K562 (cell line): ENCODE results near the gene CNRIP1. TPM values are rescaled to one million over a fixed set of nuclear protein-coding genes. Genes with fewer than 3 reads are reported as not detected.

Experiments used
- ARID3A ChIP-seq: IDR thresholded peaks from 2 replicates; pipeline ENCODE4 v1.6.1; 2012; ENCODE audit warnings: low read depth, low read length, improper control_type of control experiment, borderline replicate concordance
- CEBPG ChIP-seq, 3 experiments: fragments of 200-800 bp in 1 of 3; sonication (Bioruptor generic) in 1 of 3; sonication (generic) in 1 of 3; formaldehyde crosslinking in 1 of 3; IDR thresholded peaks in 2 of 3; conservative IDR thresholded peaks in 1 of 3; 2 replicates each; pipeline versions ENCODE4 v1.6.1 to v1.8.0; 2016 to 2022; ENCODE audit warnings: missing compliant biosample characterization in 2 of 3, missing genetic modification characterization in 2 of 3, mild to moderate bottlenecking in 1 of 3, missing genetic modification reagents in 1 of 3
- KAT2B ChIP-seq: IDR thresholded peaks from one replicate; pipeline ENCODE4 v1.6.1; 2012; ENCODE audit warnings: low read depth, mild to moderate bottlenecking, control low read depth, inconsistent platforms, low read length, moderate library complexity
- PML ChIP-seq: IDR thresholded peaks from 2 replicates; pipeline ENCODE4 v1.6.1; 2012; ENCODE audit warnings: low read length, inconsistent platforms
- SFPQ ChIP-seq: fragments of 200-400 bp; formaldehyde crosslinking; IDR thresholded peaks from 2 replicates; pipeline ENCODE4 v1.6.1; 2017; ENCODE audit warnings: mild to moderate bottlenecking, low read depth, low read length, moderate library complexity
- SRF ChIP-seq, 2 experiments: fragments of 250-450, 450-650 bp in 1 of 2; sonication (Bioruptor Pico) in 1 of 2; sonication (generic) in 1 of 2; formaldehyde crosslinking; IDR thresholded peaks; 2 replicates each; pipeline versions ENCODE4 v1.5.0 to v1.5.1; 2020 to 2022; ENCODE audit warnings: mild to moderate bottlenecking in 1 of 2, missing genetic modification reagents in 1 of 2
- ZNF512 ChIP-seq: IDR thresholded peaks from 2 replicates; pipeline ENCODE4 v1.6.1; 2016; ENCODE audit warnings: missing genetic modification characterization, missing compliant biosample characterization
- ZNF77 ChIP-seq: fragments of 250-450 bp; sonication (Bioruptor Pico); IDR thresholded peaks from 2 replicates; pipeline ENCODE4 v1.5.0; 2020
- polyA plus RNA-seq, 8 experiments: library from polyadenylated mRNA; depleted of rRNA in 4 of 8; stranded (reverse) in 5 of 8; unstranded in 3 of 8; fragments of >200 nt; fragmentation: Nextera tagmentation in 2 of 8; fragmentation: Illumina TruSeq in 1 of 8; extraction: Ambion mirVana in 2 of 8; extraction: Trizol in 1 of 8; gene quantifications; 2 replicates each; pipeline versions ENCODE4 v1.2.1 to v1.2.3, GENCODE V29; 2011 to 2014; ENCODE audit warnings: inconsistent platforms in 1 of 8, missing spikeins in 1 of 8
- total RNA-seq, 7 experiments: library from RNA; depleted of rRNA in 6 of 7; stranded (reverse); fragments of >200 nt in 6 of 7; fragmentation: Illumina TruSeq in 2 of 7; extraction: Trizol in 2 of 7; gene quantifications; 2 replicates each; pipeline versions ENCODE4 v1.2.1 to v1.2.3, GENCODE V29; 2011 to 2021; ENCODE audit warnings: low replicate concordance in 1 of 7
- TF ChIP-seq, protein P1 (sequence below): fragments of 250-450 bp; sonication (Bioruptor Pico); IDR thresholded peaks from 2 replicates; pipeline ENCODE4 v1.4.0; 2020; ENCODE audit warnings: mild to moderate bottlenecking, moderate library complexity, borderline replicate concordance

Gene CNRIP1
- total and polyA plus RNA-seq, 9 of the 15 experiments (the other 6 are each of a cell fraction or from before 2014, with no cell fraction given) = 0.59 to 2.1 (median 1.5) TPM

GRCh38 chr2:68251187-68251854, 68.4 kb downstream of the CNRIP1 start (continued):
- TF ChIP-seq ZNF512 (tag) = no peak
- TF ChIP-seq ZNF77 (CRISPR knock-in tag) = no peak
- peak; percentile 26; the same call in 1 of the 2 replicates for TF ChIP-seq PML
- no peak for TF ChIP-seq SRF (CRISPR knock-in tag; IDR thresholded peaks at IDR 0.05)
- TF ChIP-seq, protein P1, sequence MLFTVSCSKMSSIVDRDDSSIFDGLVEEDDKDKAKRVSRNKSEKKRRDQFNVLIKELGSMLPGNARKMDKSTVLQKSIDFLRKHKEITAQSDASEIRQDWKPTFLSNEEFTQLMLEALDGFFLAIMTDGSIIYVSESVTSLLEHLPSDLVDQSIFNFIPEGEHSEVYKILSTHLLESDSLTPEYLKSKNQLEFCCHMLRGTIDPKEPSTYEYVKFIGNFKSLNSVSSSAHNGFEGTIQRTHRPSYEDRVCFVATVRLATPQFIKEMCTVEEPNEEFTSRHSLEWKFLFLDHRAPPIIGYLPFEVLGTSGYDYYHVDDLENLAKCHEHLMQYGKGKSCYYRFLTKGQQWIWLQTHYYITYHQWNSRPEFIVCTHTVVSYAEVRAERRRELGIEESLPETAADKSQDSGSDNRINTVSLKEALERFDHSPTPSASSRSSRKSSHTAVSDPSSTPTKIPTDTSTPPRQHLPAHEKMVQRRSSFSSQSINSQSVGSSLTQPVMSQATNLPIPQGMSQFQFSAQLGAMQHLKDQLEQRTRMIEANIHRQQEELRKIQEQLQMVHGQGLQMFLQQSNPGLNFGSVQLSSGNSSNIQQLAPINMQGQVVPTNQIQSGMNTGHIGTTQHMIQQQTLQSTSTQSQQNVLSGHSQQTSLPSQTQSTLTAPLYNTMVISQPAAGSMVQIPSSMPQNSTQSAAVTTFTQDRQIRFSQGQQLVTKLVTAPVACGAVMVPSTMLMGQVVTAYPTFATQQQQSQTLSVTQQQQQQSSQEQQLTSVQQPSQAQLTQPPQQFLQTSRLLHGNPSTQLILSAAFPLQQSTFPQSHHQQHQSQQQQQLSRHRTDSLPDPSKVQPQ (CRISPR knock-in tag) = no peak
- TF ChIP-seq KAT2B = no peak
- TF ChIP-seq ARID3A = peak; percentile 86; the same call in 1 of the 2 replicates
- no peak for TF ChIP-seq CEBPG (CRISPR knock-in tag; IDR thresholded peaks at IDR 0.05)
- no peak for TF ChIP-seq CEBPG (tag; conservative IDR thresholded peaks at IDR 0.05 in 1 of 2, IDR thresholded peaks at IDR 0.05 in 1 of 2)
- TF ChIP-seq SFPQ = no peak
